C4-2B (cell line): ENCODE measurements around the gene ACE.
"Not testable (repeated sequence)": the region's sequence is repeated elsewhere in the genome, so short reads cannot be mapped to it uniquely, and the experiment has no call there.

Source experiments
- CTCF ChIP-seq: fragments of 450-650 bp; conservative IDR thresholded peaks from 2 replicates; pipeline ENCODE4 v1.5.1; 2017; ENCODE audit warnings: mild to moderate bottlenecking
- ZFX ChIP-seq: fragments of 450-650 bp; IDR thresholded peaks from 2 replicates; pipeline ENCODE4 v1.6.1; 2017

- TF ChIP-seq CTCF, ZFX: not testable (repeated sequence)
Observed at GRCh38 chr17:63454357-63454756, 22.5 kb upstream of the ACE start.
